Measurements from ENCODE around the gene CERS2.

The CERS2 gene

GRCh38 chr1:150999051-150999674, 24.5 kb upstream of the CERS2 start:
- H3K9ac ChIP-seq (ENCODE audit: low read length in 5 of 5) = no peak overlapping the region
- no peaks in the 10 kb centered on the region for H3K27me3 ChIP-seq (ENCODE audit: control insufficient read depth in 5 of 5, insufficient read depth in 4 of 5, low read length in 5 of 5)
- no peaks in the 10 kb centered on the region for H3K9me3 ChIP-seq (ENCODE audit: control insufficient read depth in 5 of 5, low read length in 5 of 5)
- H3K4me1 ChIP-seq (ENCODE audit: control insufficient read depth in 5 of 5, insufficient read depth in 5 of 5, low read length in 5 of 5) = peaks cover 5 to 32% (median 24%) of the 10 kb centered on the region in 5 donors
- no peak overlapping the region for H3K27ac ChIP-seq (ENCODE audit: low read depth, low read length)
- H3K36me3 ChIP-seq (ENCODE audit: control insufficient read depth in 5 of 5, insufficient read depth in 5 of 5, low read length in 5 of 5) = peaks cover 0 to 57% (median 42%) of the 10 kb centered on the region in 5 donors
- no peak overlapping the region for H3K4me3 ChIP-seq (ENCODE audit: low read depth in 1 of 5, low read length in 5 of 5)

GRCh38 chr1:150997949-150998348, 23.3 kb upstream of the CERS2 start:
- Histone ChIP-seq H3K36me3 (ENCODE audit: control insufficient read depth in 5 of 5, insufficient read depth in 5 of 5, low read length in 5 of 5) (peaks cover 0 to 57% (median 42%) of the 10 kb centered on the region in 5 donors), H3K9ac (ENCODE audit: low read length in 5 of 5) (no peak overlapping the region), H3K27me3 (ENCODE audit: control insufficient read depth in 5 of 5, insufficient read depth in 4 of 5, low read length in 5 of 5) (no peaks in the 10 kb centered on the region), H3K4me1 (ENCODE audit: control insufficient read depth in 5 of 5, insufficient read depth in 5 of 5, low read length in 5 of 5) (peaks cover 5 to 21% (median 13%) of the 10 kb centered on the region in 5 donors), H3K4me3 (ENCODE audit: low read depth in 1 of 5, low read length in 5 of 5) (no peak overlapping the region), H3K9me3 (ENCODE audit: control insufficient read depth in 5 of 5, low read length in 5 of 5) (no peaks in the 10 kb centered on the region), H3K27ac (ENCODE audit: low read depth, low read length) (no peak overlapping the region)

DNA sequence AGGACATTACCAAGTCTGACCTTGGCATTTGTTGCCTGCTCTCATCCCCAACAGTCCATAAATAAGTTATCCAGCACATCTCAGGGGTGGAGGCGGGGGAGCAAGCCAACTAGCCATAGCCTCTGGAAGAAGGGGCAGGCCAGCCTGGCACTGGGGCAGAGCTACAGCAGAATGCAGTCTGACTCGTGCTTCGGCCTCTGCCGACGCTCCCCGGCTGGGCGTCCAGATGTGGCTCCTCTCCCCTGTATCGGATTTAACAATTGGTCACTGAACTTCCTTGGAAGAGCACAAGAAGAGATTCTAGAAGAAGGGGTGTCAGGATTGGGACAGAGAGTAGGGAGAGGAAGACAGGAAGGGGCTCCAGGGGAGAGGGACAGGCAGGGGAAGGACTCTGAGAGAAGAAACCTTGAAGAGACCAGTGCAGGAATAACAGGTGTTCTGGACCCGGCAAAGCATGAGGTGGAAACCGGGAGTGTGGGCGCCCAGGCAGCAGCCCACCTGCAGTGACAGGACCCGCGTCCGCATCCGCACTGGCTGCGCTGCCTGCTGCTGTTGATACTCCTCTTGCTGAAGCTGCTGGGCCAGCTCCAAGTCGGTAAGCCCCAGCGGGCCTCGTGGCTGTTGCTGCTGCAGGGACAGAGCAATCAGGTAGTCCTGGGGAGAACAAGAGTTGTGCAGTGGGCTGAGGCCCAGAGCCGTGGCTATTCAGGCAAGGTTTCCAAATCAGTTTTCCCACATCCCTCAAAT, 22.7 kb upstream of the CERS2 start:
- no peak overlapping the region for H3K9ac ChIP-seq (ENCODE audit: low read length in 5 of 5)
- H3K4me1 ChIP-seq (ENCODE audit: control insufficient read depth in 5 of 5, insufficient read depth in 5 of 5, low read length in 5 of 5) = peaks cover 5 to 14% (median 7%) of the 10 kb centered on the region in 5 donors
- no peaks in the 10 kb centered on the region for H3K9me3 ChIP-seq (ENCODE audit: control insufficient read depth in 5 of 5, low read length in 5 of 5)
- no peaks in the 10 kb centered on the region for H3K27me3 ChIP-seq (ENCODE audit: control insufficient read depth in 5 of 5, insufficient read depth in 4 of 5, low read length in 5 of 5)
- peaks cover 0 to 52% (median 42%) of the 10 kb centered on the region in 5 donors for H3K36me3 ChIP-seq (ENCODE audit: control insufficient read depth in 5 of 5, insufficient read depth in 5 of 5, low read length in 5 of 5)
- H3K4me3 ChIP-seq (ENCODE audit: low read depth in 1 of 5, low read length in 5 of 5) = no peak overlapping the region
- H3K27ac ChIP-seq (ENCODE audit: low read depth, low read length) = no peak overlapping the region

DNA sequence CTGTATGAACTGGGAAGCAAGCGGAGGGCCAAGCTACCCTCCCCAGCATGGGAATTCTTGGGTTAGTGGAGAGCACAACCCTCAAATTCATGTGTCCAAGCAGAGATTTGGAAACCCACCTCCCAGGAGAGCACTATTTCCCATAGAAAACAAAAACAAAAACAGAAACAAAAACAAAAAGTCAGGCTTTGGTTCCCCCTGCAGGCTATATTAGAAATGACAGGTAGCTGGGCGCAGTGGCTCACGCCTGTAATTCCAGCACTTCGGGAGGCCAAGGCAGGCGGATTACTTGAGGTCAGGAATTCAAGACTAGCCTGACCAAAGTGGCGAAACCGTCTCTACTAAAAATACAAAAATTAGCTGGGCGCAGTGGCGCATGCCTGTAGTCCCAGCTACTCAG, 21.3 kb upstream of the CERS2 start:
- Histone ChIP-seq H3K27me3 (ENCODE audit: control insufficient read depth in 5 of 5, insufficient read depth in 4 of 5, low read length in 5 of 5) (no peaks in the 10 kb centered on the region), H3K9ac (ENCODE audit: low read length in 5 of 5) (peak overlapping the region in 2 of 5 donors; percentile 4 to 48), H3K36me3 (ENCODE audit: control insufficient read depth in 5 of 5, insufficient read depth in 5 of 5, low read length in 5 of 5) (peaks cover 0 to 38% (median 31%) of the 10 kb centered on the region in 5 donors), H3K4me1 (ENCODE audit: control insufficient read depth in 5 of 5, insufficient read depth in 5 of 5, low read length in 5 of 5) (peaks cover 5 to 11% (median 6%) of the 10 kb centered on the region in 5 donors), H3K4me3 (ENCODE audit: low read depth in 1 of 5, low read length in 5 of 5) (peak overlapping the region in 4 of 5 donors; percentile 13 to 50 (median 36)), H3K9me3 (ENCODE audit: control insufficient read depth in 5 of 5, low read length in 5 of 5) (no peaks in the 10 kb centered on the region), H3K27ac (ENCODE audit: low read depth, low read length) (peak overlapping the region; percentile 48)

GRCh38 chr1:150995460-150995859, 20.8 kb upstream of the CERS2 start:
- Histone ChIP-seq H3K4me3 (ENCODE audit: low read depth in 1 of 5, low read length in 5 of 5) (peak overlapping the region in 4 of 5 donors; percentile 13 to 50 (median 36)), H3K36me3 (ENCODE audit: control insufficient read depth in 5 of 5, insufficient read depth in 5 of 5, low read length in 5 of 5) (peaks cover 0 to 37% (median 31%) of the 10 kb centered on the region in 5 donors), H3K9me3 (ENCODE audit: control insufficient read depth in 5 of 5, low read length in 5 of 5) (no peaks in the 10 kb centered on the region), H3K9ac (ENCODE audit: low read length in 5 of 5) (peak overlapping the region in 2 of 5 donors; percentile 4 to 48), H3K27me3 (ENCODE audit: control insufficient read depth in 5 of 5, insufficient read depth in 4 of 5, low read length in 5 of 5) (no peaks in the 10 kb centered on the region), H3K4me1 (ENCODE audit: control insufficient read depth in 5 of 5, insufficient read depth in 5 of 5, low read length in 5 of 5) (peaks cover 5 to 11% (median 6%) of the 10 kb centered on the region in 5 donors), H3K27ac (ENCODE audit: low read depth, low read length) (peak overlapping the region; percentile 48)

- no peak overlapping the region for H3K4me3 ChIP-seq (ENCODE audit: low read depth in 1 of 5, low read length in 5 of 5)
- H3K9me3 ChIP-seq (ENCODE audit: control insufficient read depth in 5 of 5, low read length in 5 of 5) = no peaks in the 10 kb centered on the region
- H3K36me3 ChIP-seq (ENCODE audit: control insufficient read depth in 5 of 5, insufficient read depth in 5 of 5, low read length in 5 of 5) = peaks cover 0 to 26% (median 24%) of the 10 kb centered on the region in 5 donors
- H3K4me1 ChIP-seq (ENCODE audit: control insufficient read depth in 5 of 5, insufficient read depth in 5 of 5, low read length in 5 of 5) = peaks cover 5 to 11% (median 6%) of the 10 kb centered on the region in 5 donors
- no peak overlapping the region for H3K9ac ChIP-seq (ENCODE audit: low read length in 5 of 5)
- H3K27ac ChIP-seq (ENCODE audit: low read depth, low read length) = no peak overlapping the region
- no peaks in the 10 kb centered on the region for H3K27me3 ChIP-seq (ENCODE audit: control insufficient read depth in 5 of 5, insufficient read depth in 4 of 5, low read length in 5 of 5)
These were observed 19.6 kb upstream of the CERS2 start for GRCh38 chr1:150994248-150994647.

GRCh38 chr1:150992626-150993025, 18.0 kb upstream of the CERS2 start:
- H3K27ac ChIP-seq (ENCODE audit: low read depth, low read length) = no peak overlapping the region
- H3K9ac ChIP-seq (ENCODE audit: low read length in 5 of 5) = no peak overlapping the region
- peaks cover 0 to 10% (median 9%) of the 10 kb centered on the region in 5 donors for H3K36me3 ChIP-seq (ENCODE audit: control insufficient read depth in 5 of 5, insufficient read depth in 5 of 5, low read length in 5 of 5)
- H3K4me1 ChIP-seq (ENCODE audit: control insufficient read depth in 5 of 5, insufficient read depth in 5 of 5, low read length in 5 of 5) = peaks cover 5 to 11% (median 6%) of the 10 kb centered on the region in 5 donors
- no peaks in the 10 kb centered on the region for H3K9me3 ChIP-seq (ENCODE audit: control insufficient read depth in 5 of 5, low read length in 5 of 5)
- H3K4me3 ChIP-seq (ENCODE audit: low read depth in 1 of 5, low read length in 5 of 5) = no peak overlapping the region
- no peaks in the 10 kb centered on the region for H3K27me3 ChIP-seq (ENCODE audit: control insufficient read depth in 5 of 5, insufficient read depth in 4 of 5, low read length in 5 of 5)

- H3K4me3 ChIP-seq (ENCODE audit: low read depth in 1 of 5, low read length in 5 of 5) = no peak overlapping the region
- no peaks in the 10 kb centered on the region for H3K9me3 ChIP-seq (ENCODE audit: control insufficient read depth in 5 of 5, low read length in 5 of 5)
- no peaks in the 10 kb centered on the region for H3K4me1 ChIP-seq (ENCODE audit: control insufficient read depth in 5 of 5, insufficient read depth in 5 of 5, low read length in 5 of 5)
- no peaks in the 10 kb centered on the region for H3K27me3 ChIP-seq (ENCODE audit: control insufficient read depth in 5 of 5, insufficient read depth in 4 of 5, low read length in 5 of 5)
- no peak overlapping the region for H3K9ac ChIP-seq (ENCODE audit: low read length in 5 of 5)
- no peak overlapping the region for H3K27ac ChIP-seq (ENCODE audit: low read depth, low read length)
- H3K36me3 ChIP-seq (ENCODE audit: control insufficient read depth in 5 of 5, insufficient read depth in 5 of 5, low read length in 5 of 5) = no peaks in the 10 kb centered on the region
These were observed 13.3 kb upstream of the CERS2 start for GRCh38 chr1:150987924-150988323.

DNA sequence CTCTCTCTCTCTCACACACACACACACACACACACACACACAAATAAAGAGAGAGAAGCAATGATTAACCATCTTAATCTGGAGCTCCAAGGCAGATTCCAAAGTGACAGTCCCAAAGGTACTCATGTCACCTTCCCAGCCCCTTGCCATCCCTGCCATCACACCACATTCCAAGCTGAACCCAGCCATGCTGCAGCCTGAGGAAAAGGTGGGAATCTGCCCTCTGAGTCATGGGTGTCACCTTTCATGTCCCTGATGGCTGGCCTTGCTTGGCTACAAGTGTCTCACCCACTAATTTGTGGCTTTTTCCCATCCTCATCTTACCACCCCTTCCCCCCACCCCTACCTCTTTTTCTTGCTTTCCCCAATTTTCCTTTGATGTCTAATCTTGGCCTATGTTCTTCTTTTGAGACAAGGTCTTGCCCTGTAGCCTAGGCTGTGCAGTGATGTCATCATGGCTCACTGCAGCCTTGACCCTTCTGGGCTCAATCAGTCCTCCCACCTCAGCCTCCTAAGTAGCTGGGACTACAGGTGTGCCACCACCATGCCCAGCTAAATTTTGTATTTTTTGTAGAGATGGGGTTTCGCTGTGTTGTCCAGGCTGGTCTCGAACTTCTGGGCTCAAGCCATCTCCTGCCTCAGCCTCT, 10.7 kb upstream of the CERS2 start:
- Histone ChIP-seq H3K27me3 (ENCODE audit: control insufficient read depth in 5 of 5, insufficient read depth in 4 of 5, low read length in 5 of 5) (no peaks in the 10 kb centered on the region), H3K36me3 (ENCODE audit: control insufficient read depth in 5 of 5, insufficient read depth in 5 of 5, low read length in 5 of 5) (no peaks in the 10 kb centered on the region), H3K4me1 (ENCODE audit: control insufficient read depth in 5 of 5, insufficient read depth in 5 of 5, low read length in 5 of 5) (no peaks in the 10 kb centered on the region), H3K27ac (ENCODE audit: low read depth, low read length) (no peak overlapping the region), H3K9me3 (ENCODE audit: control insufficient read depth in 5 of 5, low read length in 5 of 5) (no peaks in the 10 kb centered on the region), H3K9ac (ENCODE audit: low read length in 5 of 5) (no peak overlapping the region), H3K4me3 (ENCODE audit: low read depth in 1 of 5, low read length in 5 of 5) (no peak overlapping the region)
